ENCODE data around the gene RIT1. TPM values are rescaled to one million over a fixed set of nuclear protein-coding genes. Genes with fewer than 3 reads are reported as not detected.

RIT1 gene
- total RNA-seq, 1 experiment from 2014 or later: 26.4 TPM

- Histone ChIP-seq H3K23me2 (ENCODE audit: insufficient read length, low read depth, low read length, poor library complexity, severe bottlenecking) (no peaks in the 10 kb centered on the region), H3K4me2 (ENCODE audit: insufficient read depth, insufficient read length, low read length) (no peak overlapping the region)
These were observed 17.9 kb upstream of the RIT1 start for GRCh38 chr1:155929057-155929456.

More at GRCh38 chr1:155929057-155929456, 17.9 kb upstream of the RIT1 start:
- WGBS (ENCODE audit: extremely low coverage, insufficient read length, low lambda C conversion rate): no CpG with 5 or more reads among the region's 5 CpGs
- Mint-ChIP-seq H3K4me1 (peaks cover 17 to 21% of the 10 kb centered on the region in 2 experiments), H3K4me3 (no peak overlapping the region), H3K9me3 (no peaks in the 10 kb centered on the region), H3K27ac (no peak overlapping the region), H3K27me3 (ENCODE audit: low read depth) (no peaks in the 10 kb centered on the region), H3K36me3 (ENCODE audit: insufficient read depth in 1 of 3, low read depth in 3 of 3) (peaks cover 54 to 77% (median 67%) of the 10 kb centered on the region in 3 experiments)
- no peak overlapping the region for H3K56ac ChIP-seq (ENCODE audit: insufficient read length, low read depth, low read length)
- H4K20me1 ChIP-seq (ENCODE audit: control insufficient read depth, insufficient read depth, insufficient read length): no peaks in the 10 kb centered on the region
- H2BK15ac ChIP-seq (ENCODE audit: low read depth, low read length): no peak overlapping the region
- H3T11ph ChIP-seq (ENCODE audit: low read length): no peak overlapping the region
- no peak overlapping the region for H2BK5ac ChIP-seq (ENCODE audit: insufficient read length, low read length)
- TF ChIP-seq, protein P1, sequence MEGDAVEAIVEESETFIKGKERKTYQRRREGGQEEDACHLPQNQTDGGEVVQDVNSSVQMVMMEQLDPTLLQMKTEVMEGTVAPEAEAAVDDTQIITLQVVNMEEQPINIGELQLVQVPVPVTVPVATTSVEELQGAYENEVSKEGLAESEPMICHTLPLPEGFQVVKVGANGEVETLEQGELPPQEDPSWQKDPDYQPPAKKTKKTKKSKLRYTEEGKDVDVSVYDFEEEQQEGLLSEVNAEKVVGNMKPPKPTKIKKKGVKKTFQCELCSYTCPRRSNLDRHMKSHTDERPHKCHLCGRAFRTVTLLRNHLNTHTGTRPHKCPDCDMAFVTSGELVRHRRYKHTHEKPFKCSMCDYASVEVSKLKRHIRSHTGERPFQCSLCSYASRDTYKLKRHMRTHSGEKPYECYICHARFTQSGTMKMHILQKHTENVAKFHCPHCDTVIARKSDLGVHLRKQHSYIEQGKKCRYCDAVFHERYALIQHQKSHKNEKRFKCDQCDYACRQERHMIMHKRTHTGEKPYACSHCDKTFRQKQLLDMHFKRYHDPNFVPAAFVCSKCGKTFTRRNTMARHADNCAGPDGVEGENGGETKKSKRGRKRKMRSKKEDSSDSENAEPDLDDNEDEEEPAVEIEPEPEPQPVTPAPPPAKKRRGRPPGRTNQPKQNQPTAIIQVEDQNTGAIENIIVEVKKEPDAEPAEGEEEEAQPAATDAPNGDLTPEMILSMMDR (conservative IDR thresholded peaks at IDR 0.05): no peak
- no peak overlapping the region for H3K4ac ChIP-seq (ENCODE audit: low read depth, low read length)
- H3K79me2 ChIP-seq (ENCODE audit: insufficient read depth, low read length): peaks cover 18% of the 10 kb centered on the region; the same call in 1 of the 2 replicates
- no peak overlapping the region for H2BK20ac ChIP-seq (ENCODE audit: low read depth, low read length, poor library complexity, severe bottlenecking)
- H3K9me3 ChIP-seq (ENCODE audit: control insufficient read depth, low read depth, low read length): no peaks in the 10 kb centered on the region
- H2AK5ac ChIP-seq (ENCODE audit: insufficient read length, low read length): no peak overlapping the region
- no peaks in the 10 kb centered on the region for H3K27me3 ChIP-seq (ENCODE audit: insufficient read depth, low read length)
- H2BK12ac ChIP-seq (ENCODE audit: insufficient read length, low read depth, low read length): no peak overlapping the region
- H3K9ac ChIP-seq (ENCODE audit: extremely low read depth, insufficient read length, low read length): no peak overlapping the region
- H2BK120ac ChIP-seq (ENCODE audit: low read depth, low read length, poor library complexity, severe bottlenecking): no peak overlapping the region
- no peak overlapping the region for H3K18ac ChIP-seq (ENCODE audit: insufficient read length, low read depth, low read length)
- H4K8ac ChIP-seq (replicated peaks; ENCODE audit: insufficient read length, low read depth, low read length): no peak overlapping the region
- H3K23ac ChIP-seq (ENCODE audit: insufficient read length, low read depth, low read length): no peak overlapping the region
- no peak overlapping the region for H4K91ac ChIP-seq (ENCODE audit: insufficient read length, low read depth, low read length)
- no peak for DNase-seq
- no peak overlapping the region for H2AFZ ChIP-seq (ENCODE audit: low read length)
- no peak overlapping the region for H3K14ac ChIP-seq (ENCODE audit: insufficient read depth, low read length)
- peaks cover 9% of the 10 kb centered on the region for H3K79me1 ChIP-seq (ENCODE audit: insufficient read depth, low read depth, low read length, poor library complexity, severe bottlenecking)
- no peak overlapping the region for H4K5ac ChIP-seq (ENCODE audit: insufficient read length, low read depth, low read length)
- H3K4me1 ChIP-seq (ENCODE audit: insufficient read depth, low read length): no peaks in the 10 kb centered on the region; the same call in 1 of the 2 replicates
- no peak overlapping the region for H3K27ac ChIP-seq (ENCODE audit: insufficient read length, low read depth, low read length)
